SJCRH30 (cell line): ENCODE measurements around the gene LRRC61. TPM values are rescaled to one million over a fixed set of nuclear protein-coding genes. Genes with fewer than 3 reads are reported as not detected.

Experiments
- DNase-seq, 2 experiments: peaks; one replicate each; pipeline ENCODE4 v3.0.0-alpha.2; 2015 to 2020
- H3K27ac ChIP-seq: fragments of 250-450 bp; sonication (Bioruptor Pico); 2 replicates; pipeline ENCODE4 v1.5.1; 2020; ENCODE audit warnings: mild to moderate bottlenecking, moderate library complexity
- H3K27me3 ChIP-seq: fragments of 250-450 bp; sonication (Bioruptor Pico); 2 replicates; pipeline ENCODE4 v1.5.1; 2020; ENCODE audit warnings: mild to moderate bottlenecking, moderate library complexity
- H3K36me3 ChIP-seq: fragments of 250-450 bp; sonication (Bioruptor Pico); 2 replicates; pipeline ENCODE4 v1.5.1; 2020; ENCODE audit warnings: mild to moderate bottlenecking, moderate library complexity
- H3K4me1 ChIP-seq: fragments of 250-450 bp; sonication (Bioruptor Pico); 2 replicates; pipeline ENCODE4 v1.5.1; 2020; ENCODE audit warnings: mild to moderate bottlenecking, moderate library complexity
- H3K4me3 ChIP-seq: fragments of 250-450 bp; sonication (Bioruptor Pico); 2 replicates; pipeline ENCODE4 v1.5.1; 2020; ENCODE audit warnings: mild to moderate bottlenecking, moderate library complexity
- H3K9me3 ChIP-seq: fragments of 250-450 bp; sonication (Bioruptor Pico); replicated peaks from 2 replicates; pipeline ENCODE4 v1.5.1; 2020; ENCODE audit warnings: mild to moderate bottlenecking, moderate library complexity
- total RNA-seq: library from RNA; depleted of rRNA; stranded (reverse); fragments of >200 nt; shearing (Covaris generic); gene quantifications from 2 replicates; pipeline ENCODE4 v1.2.3, GENCODE V29; 2014

LRRC61 gene
- total RNA-seq, 1 experiment from 2014 or later: not detected

DNA sequence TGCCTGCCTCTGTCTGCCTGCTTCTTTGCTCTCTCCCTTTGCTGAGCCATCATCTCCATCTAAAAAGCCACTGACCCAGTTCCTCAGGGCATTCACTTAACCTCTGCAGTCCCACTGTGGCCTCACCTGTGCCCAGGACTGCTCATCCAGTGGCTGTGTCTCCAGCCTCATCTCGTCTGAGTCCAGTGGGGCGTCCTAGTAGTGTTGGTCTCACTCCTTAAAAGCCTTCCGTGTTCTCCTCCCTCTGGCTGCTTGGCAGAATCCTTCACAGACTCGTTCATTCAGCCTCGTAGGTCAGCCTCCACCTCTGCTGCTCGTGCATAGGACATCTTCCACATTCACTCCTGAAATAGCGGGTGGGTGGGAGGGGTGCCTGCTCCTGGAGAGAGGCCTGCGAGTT is 11.0 kb downstream of the LRRC61 start:
- Histone ChIP-seq H3K4me1 (peaks cover 25% of the 10 kb centered on the region), H3K9me3 (no peaks in the 10 kb centered on the region), H3K36me3 (no peaks in the 10 kb centered on the region), H3K27me3 (no peaks in the 10 kb centered on the region), H3K4me3 (no peak overlapping the region), H3K27ac (no peak overlapping the region)
- no peak for DNase-seq

DNA sequence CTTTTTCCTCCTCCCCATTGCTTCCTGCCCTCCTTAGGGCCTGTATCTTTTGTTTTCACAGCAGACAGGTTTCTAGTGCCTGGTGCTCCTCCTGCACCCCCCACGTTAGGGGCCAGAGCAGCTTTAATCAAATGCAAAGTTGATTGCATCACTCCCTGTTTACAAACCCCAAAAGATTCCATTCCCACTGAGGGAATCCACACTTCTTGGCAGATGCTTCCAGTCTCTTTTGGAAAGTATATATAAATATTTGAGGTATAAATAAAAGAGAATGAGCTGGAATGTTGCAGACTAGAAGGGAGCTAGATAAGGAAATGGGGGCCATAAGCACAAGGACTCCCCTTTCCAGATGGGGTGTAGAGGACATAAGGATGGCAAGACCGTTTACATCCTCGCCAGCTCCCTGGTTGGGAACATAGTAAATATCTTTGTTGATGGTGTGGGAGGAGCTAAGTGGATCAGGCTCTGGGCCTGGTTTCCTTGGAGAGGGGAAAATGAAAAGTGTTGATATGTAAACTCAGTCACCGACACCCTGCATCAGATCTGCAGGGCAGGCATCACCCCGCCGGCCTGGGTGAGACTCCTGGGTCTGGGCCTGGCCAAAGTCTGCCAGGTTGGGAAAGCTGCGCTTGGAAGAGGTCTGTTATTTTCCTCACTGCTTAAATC is 12.1 kb downstream of the LRRC61 start:
- H3K4me3 ChIP-seq: no peak overlapping the region
- H3K27ac ChIP-seq: no peak overlapping the region
- H3K9me3 ChIP-seq: no peaks in the 10 kb centered on the region
- H3K36me3 ChIP-seq: no peaks in the 10 kb centered on the region
- no peak for DNase-seq
- peaks cover 25% of the 10 kb centered on the region for H3K4me1 ChIP-seq
- no peaks in the 10 kb centered on the region for H3K27me3 ChIP-seq

DNA sequence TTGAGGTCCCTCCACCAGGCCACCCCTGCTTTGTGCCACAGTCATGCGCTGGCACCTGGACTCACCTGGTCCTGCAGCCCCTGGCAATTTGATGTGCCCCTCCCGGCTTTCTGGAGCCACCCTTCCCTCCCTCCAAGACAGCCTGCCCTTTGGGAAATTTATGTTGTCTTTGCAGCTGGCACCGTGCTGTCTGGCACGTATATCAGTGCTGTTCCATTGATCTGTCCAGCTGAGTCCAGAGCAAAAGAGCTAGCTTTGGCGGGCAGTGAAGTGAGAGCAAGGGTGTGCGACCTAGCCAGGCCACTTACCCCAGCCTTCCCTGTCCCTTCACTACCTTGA is 12.6 kb downstream of the LRRC61 start:
- H3K27me3 ChIP-seq: no peaks in the 10 kb centered on the region
- no peak for DNase-seq
- H3K9me3 ChIP-seq: no peaks in the 10 kb centered on the region
- no peak overlapping the region for H3K4me3 ChIP-seq
- H3K4me1 ChIP-seq: peaks cover 25% of the 10 kb centered on the region
- H3K36me3 ChIP-seq: no peaks in the 10 kb centered on the region
- no peak overlapping the region for H3K27ac ChIP-seq

GRCh38 chr7:150336746-150337145 is 13.6 kb downstream of the LRRC61 start:
- Histone ChIP-seq H3K27me3 (no peaks in the 10 kb centered on the region), H3K9me3 (no peaks in the 10 kb centered on the region), H3K27ac (no peak overlapping the region), H3K4me1 (peaks cover 25% of the 10 kb centered on the region), H3K4me3 (no peak overlapping the region), H3K36me3 (no peaks in the 10 kb centered on the region)
- DNase-seq: no peak

DNA sequence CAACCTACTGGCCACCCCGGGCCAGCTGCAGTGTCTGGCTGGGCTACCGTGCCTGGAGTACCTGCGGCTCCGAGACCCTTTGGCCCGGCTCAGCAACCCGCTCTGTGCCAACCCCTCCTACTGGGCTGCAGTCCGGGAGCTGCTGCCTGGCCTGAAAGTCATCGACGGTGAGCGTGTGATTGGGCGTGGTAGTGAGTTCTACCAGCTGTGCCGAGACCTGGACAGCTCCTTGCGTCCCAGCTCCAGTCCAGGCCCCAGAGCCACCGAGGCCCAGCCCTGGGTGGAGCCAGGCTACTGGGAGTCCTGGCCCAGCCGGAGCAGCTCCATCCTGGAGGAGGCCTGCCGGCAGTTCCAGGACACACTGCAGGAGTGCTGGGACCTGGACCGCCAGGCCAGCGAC is 14.0 kb downstream of the LRRC61 start:
- no peaks in the 10 kb centered on the region for H3K27me3 ChIP-seq
- DNase-seq: no peak
- no peak overlapping the region for H3K4me3 ChIP-seq
- no peaks in the 10 kb centered on the region for H3K9me3 ChIP-seq
- no peak overlapping the region for H3K27ac ChIP-seq
- H3K36me3 ChIP-seq: no peaks in the 10 kb centered on the region
- peaks cover 25% of the 10 kb centered on the region for H3K4me1 ChIP-seq

DNA sequence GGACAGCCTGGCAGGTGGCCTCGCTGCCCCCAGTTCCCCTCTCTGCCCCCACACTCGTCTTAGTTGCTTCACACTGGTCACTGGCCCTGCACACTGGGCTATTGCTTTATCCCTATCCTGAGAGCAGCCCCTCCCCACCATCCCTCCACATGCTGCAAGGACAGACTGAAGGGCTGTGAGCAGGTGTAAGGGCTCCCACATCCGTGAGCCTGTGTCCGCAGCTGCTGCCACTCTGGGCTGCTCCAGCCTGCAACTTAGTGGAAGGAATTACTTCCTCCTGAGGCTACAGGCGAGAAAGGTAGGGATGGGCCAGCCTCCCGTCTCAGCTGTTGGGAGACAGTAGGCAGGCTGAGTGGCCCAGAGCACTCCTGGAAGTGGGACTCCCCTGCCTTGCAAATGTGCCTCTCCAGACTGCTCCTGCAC is 14.5 kb downstream of the LRRC61 start:
- Histone ChIP-seq H3K4me3 (no peak overlapping the region), H3K4me1 (peaks cover 25% of the 10 kb centered on the region), H3K27ac (no peak overlapping the region; the same call in 1 of the 2 replicates), H3K27me3 (no peaks in the 10 kb centered on the region), H3K36me3 (no peaks in the 10 kb centered on the region), H3K9me3 (no peaks in the 10 kb centered on the region)
- peak; percentile 72 to 81 for DNase-seq

- H3K27ac ChIP-seq: no peak overlapping the region; the same call in 1 of the 2 replicates
- H3K4me3 ChIP-seq: no peak overlapping the region
- H3K36me3 ChIP-seq: no peaks in the 10 kb centered on the region
- H3K27me3 ChIP-seq: no peaks in the 10 kb centered on the region
- H3K4me1 ChIP-seq: peaks cover 25% of the 10 kb centered on the region
- no peaks in the 10 kb centered on the region; the same call in 1 of the 2 replicates for H3K9me3 ChIP-seq
- no peak for DNase-seq
These were observed 15.1 kb downstream of the LRRC61 start for GRCh38 chr7:150338166-150338829.

DNA sequence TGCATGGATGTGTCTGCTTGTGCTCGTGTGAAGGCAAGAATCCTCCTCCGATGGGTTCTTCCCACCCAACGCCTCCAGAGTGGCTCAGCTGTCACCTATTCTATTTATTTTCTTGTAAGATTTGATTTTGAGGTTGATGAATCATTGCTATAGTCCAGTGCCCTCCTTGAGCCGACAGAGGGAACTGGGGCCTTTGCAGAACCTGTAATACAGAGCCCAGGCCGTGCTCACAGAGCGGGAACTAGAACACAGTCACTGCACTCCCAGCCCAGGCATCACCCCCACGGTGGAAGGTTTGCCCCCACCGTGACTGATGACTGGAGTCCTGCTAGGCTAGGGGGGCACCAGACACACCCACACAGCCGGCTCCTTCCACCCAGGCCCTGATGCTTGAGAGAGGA is 16.3 kb downstream of the LRRC61 start:
- no peak for DNase-seq
- peaks cover 25% of the 10 kb centered on the region for H3K4me1 ChIP-seq
- no peaks in the 10 kb centered on the region for H3K27me3 ChIP-seq

GRCh38 chr7:150340024-150340749 is 17.0 kb downstream of the LRRC61 start:
- peak; percentile 63 to 67 for DNase-seq
- Histone ChIP-seq H3K36me3 (no peaks in the 10 kb centered on the region), H3K4me1 (peaks cover 25% of the 10 kb centered on the region), H3K27me3 (no peaks in the 10 kb centered on the region), H3K27ac (peak overlapping the region; percentile 83; the same call in 1 of the 2 replicates), H3K9me3 (peaks cover 15% of the 10 kb centered on the region), H3K4me3 (peak overlapping the region; percentile 79)

More for the DNA sequence above, 16.3 kb downstream of the LRRC61 start:
- Histone ChIP-seq H3K36me3 (no peaks in the 10 kb centered on the region), H3K4me3 (peak overlapping the region; percentile 79), H3K27ac (no peak overlapping the region), H3K9me3 (peaks cover 9% of the 10 kb centered on the region)

DNA sequence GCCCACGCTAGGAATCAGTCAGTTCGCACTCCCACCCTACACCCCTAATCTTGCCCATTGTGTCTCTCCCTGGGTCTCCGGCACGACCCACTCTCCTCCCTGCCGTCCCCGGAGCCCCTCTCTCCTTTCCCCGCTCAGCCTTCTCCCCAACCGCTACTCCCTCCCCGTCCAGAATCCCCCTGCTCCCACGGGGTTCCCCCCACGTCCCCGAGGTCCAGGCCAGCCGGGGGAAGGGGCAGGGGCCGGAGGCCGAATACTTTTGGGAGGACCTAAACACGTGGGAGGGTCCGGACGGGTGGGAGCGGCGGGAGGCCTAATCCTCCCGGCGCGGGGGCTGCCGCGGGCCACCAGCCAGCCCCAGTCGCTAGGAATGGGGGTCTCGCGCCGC is 17.7 kb downstream of the LRRC61 start:
- no peaks in the 10 kb centered on the region for H3K27me3 ChIP-seq
- peak overlapping the region; percentile 83 for H3K27ac ChIP-seq
- H3K4me3 ChIP-seq: peak overlapping the region; percentile 79
- H3K4me1 ChIP-seq: peaks cover 25% of the 10 kb centered on the region
- no peaks in the 10 kb centered on the region for H3K36me3 ChIP-seq
- H3K9me3 ChIP-seq: peaks cover 15% of the 10 kb centered on the region
- no peak for DNase-seq

DNA sequence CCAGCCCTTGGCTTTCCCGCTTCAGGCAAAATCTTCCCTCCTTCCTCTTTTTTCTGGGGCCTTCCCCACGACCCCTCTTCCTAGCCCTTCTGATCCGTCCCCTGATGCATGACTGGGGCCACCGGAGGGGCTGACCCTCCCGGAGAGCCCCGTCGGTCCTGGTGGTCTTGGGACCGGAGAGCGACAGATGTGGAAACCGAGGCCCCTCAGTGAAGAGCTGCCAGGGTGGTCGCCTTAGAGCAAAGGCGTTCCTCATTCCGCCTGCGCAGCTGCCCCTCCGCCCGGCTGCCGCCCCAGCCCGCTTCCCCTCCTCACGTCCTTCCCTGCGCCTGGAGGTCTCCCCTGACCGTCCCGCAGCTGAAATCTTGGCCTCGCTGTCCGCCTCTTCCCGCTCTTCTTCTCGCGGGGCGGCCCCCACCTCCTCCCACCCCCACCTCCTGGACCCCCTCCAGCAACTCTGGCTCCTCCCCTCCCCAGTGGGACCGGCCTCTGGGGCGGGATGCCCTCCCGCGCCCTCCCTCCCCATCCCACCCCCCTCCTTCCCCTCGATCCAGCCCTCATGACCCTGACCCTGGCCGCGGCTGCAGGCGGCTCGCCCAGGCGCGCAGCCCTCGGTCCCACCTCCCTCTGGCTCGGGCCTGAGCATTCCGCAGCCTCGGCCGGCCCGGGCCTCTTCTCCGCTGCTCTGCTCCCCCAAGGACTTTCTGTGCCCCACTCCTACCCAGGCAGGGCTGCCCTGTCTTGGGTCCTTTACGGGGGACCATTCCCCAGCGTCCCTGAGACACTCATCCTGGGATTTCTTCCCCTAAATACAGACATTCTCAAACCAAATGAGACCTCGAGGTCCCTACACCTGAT is 18.3 kb downstream of the LRRC61 start, which contains the start of gene RARRES2:
Gene RARRES2 (minus strand): TSS at position 367 of the 858 bp plus-strand sequence. CDS start 1,020 bp downstream, outside the sequence.
- peak within 1 kb of the TSS; percentile 79 for H3K4me3 ChIP-seq
- no peaks in the 10 kb centered on the region for H3K36me3 ChIP-seq
- peak within 1 kb of the TSS; percentile 83 for H3K27ac ChIP-seq
- no peaks in the 10 kb centered on the region for H3K27me3 ChIP-seq
- peaks cover 25% of the 10 kb centered on the region for H3K4me1 ChIP-seq
- H3K9me3 ChIP-seq: peaks cover 15% of the 10 kb centered on the region
- DNase-seq: peak; percentile 60 to 72

GRCh38 chr7:150342121-150342408 is 18.9 kb downstream of the LRRC61 start:
- Histone ChIP-seq H3K4me3 (peak overlapping the region; percentile 79), H3K27ac (peak overlapping the region; percentile 29; the same call in 1 of the 2 replicates), H3K27me3 (no peaks in the 10 kb centered on the region), H3K4me1 (peaks cover 25% of the 10 kb centered on the region), H3K9me3 (peaks cover 15% of the 10 kb centered on the region), H3K36me3 (no peaks in the 10 kb centered on the region)
- no peak for DNase-seq

DNA sequence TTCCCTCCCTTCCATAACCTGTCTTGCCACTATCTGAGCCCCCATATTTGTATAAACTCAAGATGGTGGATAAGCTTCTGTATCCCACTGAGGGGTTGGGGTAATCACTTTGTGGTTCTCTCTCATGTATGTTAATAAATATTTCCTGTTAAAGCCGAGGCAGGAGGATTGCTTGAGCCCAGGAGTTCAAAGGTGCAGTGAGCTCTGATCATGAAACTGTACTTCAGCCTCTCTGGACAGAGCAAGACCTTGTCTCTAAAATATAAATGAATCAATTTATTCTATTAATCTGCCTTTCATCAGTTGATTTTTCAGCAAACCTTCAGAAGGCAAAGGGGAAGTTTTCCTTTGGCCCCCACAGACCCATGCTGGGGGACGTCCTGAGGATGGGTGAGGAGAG is 20.1 kb downstream of the LRRC61 start:
- Histone ChIP-seq H3K4me3 (no peak overlapping the region), H3K4me1 (peaks cover 15% of the 10 kb centered on the region), H3K36me3 (no peaks in the 10 kb centered on the region), H3K27ac (no peak overlapping the region), H3K9me3 (peaks cover 19% of the 10 kb centered on the region), H3K27me3 (no peaks in the 10 kb centered on the region)
- DNase-seq: no peak

- peaks cover 22% of the 10 kb centered on the region for H3K9me3 ChIP-seq
- DNase-seq: no peak
- peaks cover 9% of the 10 kb centered on the region; the same call in 1 of the 2 replicates for H3K4me1 ChIP-seq
- H3K36me3 ChIP-seq: no peaks in the 10 kb centered on the region
- H3K27ac ChIP-seq: no peak overlapping the region
- H3K27me3 ChIP-seq: no peaks in the 10 kb centered on the region
- no peak overlapping the region for H3K4me3 ChIP-seq
These were observed 21.1 kb downstream of the LRRC61 start for GRCh38 chr7:150344299-150344698.
